Cardiac septum (tissue), 1 donor: Measurements from ENCODE around the gene CHD5. TPM values are rescaled to one million over a fixed set of nuclear protein-coding genes. Genes with fewer than 3 reads are reported as not detected.

Source experiments
- DNase-seq: peaks from one replicate; pipeline ENCODE4 v3.0.0-alpha.2; 2020; ENCODE audit warnings: low spot score
- intact Hi-C: fragments of 100-400 bp; cut with DNase I; formaldehyde crosslinking; loops from one replicate; pipeline ENCODE4 v1.14.0; 2022
- total RNA-seq: library from RNA; stranded (reverse); fragmentation: NEBNext Ultra II Directional; extraction: Animal tissue kit (Norgen Biotek cat#: 25700); gene quantifications from one replicate; pipeline ENCODE4 v1.2.1, GENCODE V29; 2021
- donor health status: DM: no; HTN: no; CAD: no.

The CHD5 gene
- total RNA-seq, 1 donor from 2014 or later, result 0.81 TPM

GRCh38 chr1:6205849-6206519 lies 25.9 kb upstream of the CHD5 start, which contains the start of gene RNF207:
Gene RNF207 (plus strand): TSS chr1:6206119. CDS start chr1:6206536, 417 bp downstream.
- peak; percentile 83 for DNase-seq
- intact Hi-C loops, result loop anchor here (1.0 to 2.0 kb wide), 2 partner anchors 17 to 30 kb away; no protein-coding TSS in a partner anchor

- intact Hi-C loops, result no loop called here
- no peak for DNase-seq
Observed at GRCh38 chr1:6202256-6202655, 22.1 kb upstream of the CHD5 start.

GRCh38 chr1:6200188-6200809 lies 20.2 kb upstream of the CHD5 start:
- intact Hi-C loops, result no loop called here
- DNase-seq, result no peak

GRCh38 chr1:6199298-6200187 lies 19.4 kb upstream of the CHD5 start, which contains the start of gene RPL22:
Gene RPL22 (minus strand): TSS chr1:6199595. CDS start chr1:6199573, 22 bp downstream.
- intact Hi-C loops, result loop anchor here (5.0 kb wide), 1 partner anchor 193 kb away; the partner anchor contains the start of gene ACOT7
- peak; percentile 97 for DNase-seq

- DNase-seq, result no peak
- intact Hi-C loops, result loop anchor here (5.0 kb wide), 1 partner anchor 194 kb away; the partner anchor contains the start of gene ACOT7
Observed at GRCh38 chr1:6198646-6199297, 18.7 kb upstream of the CHD5 start.

- no peak for DNase-seq
- intact Hi-C loops, result loop anchor here (5.0 kb wide), 1 partner anchor 194 kb away; the partner anchor contains the start of gene ACOT7
Observed at GRCh38 chr1:6197746-6198427, 17.8 kb upstream of the CHD5 start.

GRCh38 chr1:6191968-6192367 lies 11.8 kb upstream of the CHD5 start:
- no peak for DNase-seq
- intact Hi-C loops, result no loop called here

- intact Hi-C loops, result loop anchor here (5.0 kb wide), 1 partner anchor 136 kb away; no protein-coding TSS in a partner anchor
- no peak for DNase-seq
Observed at GRCh38 chr1:6188466-6188865, 8.3 kb upstream of the CHD5 start.

GRCh38 chr1:6185635-6186382 lies 5.7 kb upstream of the CHD5 start:
- no peak for DNase-seq
- intact Hi-C loops, result loop anchor here (5.0 kb wide), 1 partner anchor 134 kb away; no protein-coding TSS in a partner anchor

- intact Hi-C loops, result loop anchor here (5.0 kb wide), 1 partner anchor 133 kb away; no protein-coding TSS in a partner anchor
- DNase-seq, result no peak
Observed at GRCh38 chr1:6185151-6185550, 5.0 kb upstream of the CHD5 start.

- no peak for DNase-seq
- intact Hi-C loops, result no loop called here
Observed at GRCh38 chr1:6184083-6184783, 4.1 kb upstream of the CHD5 start.

- intact Hi-C loops, result no loop called here
- DNase-seq, result no peak
Observed at GRCh38 chr1:6183520-6183989, 3.4 kb upstream of the CHD5 start.

- intact Hi-C loops, result no loop called here
- no peak for DNase-seq
Observed at GRCh38 chr1:6181347-6181770, 1.2 kb upstream of the CHD5 start.

- no peak for DNase-seq
- intact Hi-C loops, result no loop called here
Observed at GRCh38 chr1:6180707-6181311, 688 bp upstream of the CHD5 start.

GRCh38 chr1:6179564-6180175 lies 451 bp downstream of the CHD5 start:
- DNase-seq, result no peak
- intact Hi-C loops, result no loop called here

- no peak for DNase-seq
- intact Hi-C loops, result no loop called here
Observed at GRCh38 chr1:6178751-6179563, 1.2 kb downstream of the CHD5 start.
